Stomach (tissue), 9 donors: ENCODE data around the gene CDK9. TPM values are rescaled to one million over a fixed set of nuclear protein-coding genes. Genes with fewer than 3 reads are reported as not detected.
A peak's percentile ranks its signal among the peaks of the same experiment; 100 is the strongest.

Experiments
- DNase-seq, 2 donors: peaks; one replicate each; pipeline versions ENCODE4 v3.0.0 to v3.0.0-alpha.2; 2013 to 2019
- H3K27ac ChIP-seq, 5 donors: fragments of 200-600 bp in 4 of 5; sonication (generic) in 4 of 5; one replicate each; pipeline ENCODE4 v1.5.1; 2013 to 2019; ENCODE audit warnings: mild to moderate bottlenecking in 1 of 5, moderate library complexity in 1 of 5
- H3K27me3 ChIP-seq, 3 donors: fragments of 200-600 bp; sonication (generic); one replicate each; pipeline ENCODE4 v1.5.1; 2017 to 2019; ENCODE audit warnings: mixed run types in 1 of 3
- H3K36me3 ChIP-seq, 4 donors: fragments of 200-600 bp; sonication (generic); 1 replicate in 3 of 4; 2 replicates in 1 of 4; pipeline ENCODE4 v1.5.1; 2016 to 2019
- H3K4me1 ChIP-seq, 4 donors: fragments of 200-600 bp; sonication (generic); one replicate each; pipeline ENCODE4 v1.5.1; 2016 to 2019
- H3K4me3 ChIP-seq, 4 donors: fragments of 200-600 bp; sonication (generic) in 3 of 4; one replicate each; pipeline ENCODE4 v1.5.1; 2016 to 2019; ENCODE audit warnings: mild to moderate bottlenecking in 1 of 4
- H3K9me3 ChIP-seq, 4 donors: fragments of 200-600 bp; sonication (generic); one replicate each; pipeline ENCODE4 v1.5.1; 2016 to 2019
- EP300 ChIP-seq: sonication (generic); formaldehyde crosslinking; IDR thresholded peaks from one replicate; pipeline ENCODE4 v1.6.1; 2017; ENCODE audit warnings: antibody characterized with exemption
- POLR2A ChIP-seq, 4 donors: fragments of 450-650 bp; IDR thresholded peaks; one replicate each; pipeline ENCODE4 v1.6.1; 2016; ENCODE audit warnings: antibody characterized with exemption in 4 of 4, control low read depth in 2 of 4, mild to moderate bottlenecking in 1 of 4, moderate library complexity in 1 of 4
- POLR2AphosphoS5 ChIP-seq, 3 donors: sonication (generic); formaldehyde crosslinking; IDR thresholded peaks; one replicate each; pipeline ENCODE4 v1.6.1; 2016; ENCODE audit warnings: antibody characterized with exemption in 3 of 3
- WGBS, 5 donors: extraction: QIAGEN DNeasy Blood & Tissue Kit in 3 of 5; methylation state at CpG; one replicate each; pipeline versions ENCODE4 v1.1.5 to v1.1.7; 2013 to 2018; 5-methylcytosine and 5-hydroxymethylcytosine counted together
- intact Hi-C: fragments of 100-400 bp; cut with DNase I; formaldehyde crosslinking; loops from one replicate; pipeline ENCODE4 v1.15.1; 2023; ENCODE audit warnings: low total_unique reads
- polyA plus RNA-seq, 3 donors: library from polyadenylated mRNA; stranded (reverse); fragments of 200-250 nt; gene quantifications; one replicate each; pipeline ENCODE4 v1.2.3, GENCODE V29; 2013
- total RNA-seq, 5 donors: library from RNA; depleted of rRNA; stranded (reverse); fragments of >200 nt; gene quantifications; one replicate each; pipeline versions ENCODE4 v1.1.0 to v1.2.3, GENCODE V29; 2014 to 2016
- TF ChIP-seq, protein P1 (sequence below), 7 experiments: fragments of 450-650 bp in 4 of 7; fragments of 200-600 bp in 3 of 7; sonication (generic) in 3 of 7; IDR thresholded peaks; one replicate each; pipeline ENCODE4 v1.5.1; 2016 to 2019; ENCODE audit warnings: antibody characterized with exemption in 7 of 7, control low read depth in 2 of 7, mild to moderate bottlenecking in 1 of 7
- donor health status: healthy with polysubstance abuse.
- donor health status: Bipolar disorder and iron deficiency.
- donor health status: healthy.

CDK9 gene
- total and polyA plus RNA-seq, 8 donors: 25.3 to 114 (median 44.1) TPM

DNA sequence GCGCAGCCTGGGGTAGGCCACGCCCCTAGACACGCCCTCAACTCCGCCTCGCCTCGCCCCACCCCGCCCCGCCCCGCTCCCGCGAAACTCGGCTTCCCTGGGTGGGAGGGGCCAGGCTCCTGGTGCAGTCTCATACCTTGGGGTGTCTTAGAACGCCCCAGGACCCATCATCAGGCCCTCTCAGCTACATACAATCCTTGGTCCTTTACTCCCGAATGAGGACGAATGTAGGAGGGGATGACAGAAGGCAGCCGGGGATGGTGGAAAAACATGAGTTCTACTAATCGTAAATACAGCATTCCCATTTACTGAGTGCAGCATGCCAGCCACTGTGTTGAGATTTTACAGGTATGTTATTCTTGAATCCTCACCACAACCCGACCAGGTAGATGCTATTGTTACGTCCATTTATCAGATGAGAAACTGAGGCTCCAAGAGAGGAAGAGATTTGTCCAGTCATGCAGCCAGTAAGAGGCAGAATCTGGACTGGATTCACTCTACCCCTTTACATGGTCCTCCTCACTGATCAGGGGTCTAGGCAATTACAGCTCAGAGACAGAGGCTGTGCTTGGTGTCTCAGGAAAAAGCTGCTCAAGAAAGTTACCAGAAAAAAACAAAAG is 14.2 kb upstream of the CDK9 start:
- peak overlapping the region; percentile 50 to 58 (median 54) for H3K4me3 ChIP-seq
- WGBS, 5 donors: 3 to 11% (median 3%) methylated on average over 6 to 19 of the region's 19 CpGs
- H3K9me3 ChIP-seq: no peaks in the 10 kb centered on the region
- DNase-seq: no peak
- no peak for TF ChIP-seq POLR2A (IDR thresholded peaks at IDR 0.05)
- no peak for TF ChIP-seq EP300
- TF ChIP-seq POLR2AphosphoS5 (IDR thresholded peaks at IDR 0.05): no peak
- TF ChIP-seq, protein P1, sequence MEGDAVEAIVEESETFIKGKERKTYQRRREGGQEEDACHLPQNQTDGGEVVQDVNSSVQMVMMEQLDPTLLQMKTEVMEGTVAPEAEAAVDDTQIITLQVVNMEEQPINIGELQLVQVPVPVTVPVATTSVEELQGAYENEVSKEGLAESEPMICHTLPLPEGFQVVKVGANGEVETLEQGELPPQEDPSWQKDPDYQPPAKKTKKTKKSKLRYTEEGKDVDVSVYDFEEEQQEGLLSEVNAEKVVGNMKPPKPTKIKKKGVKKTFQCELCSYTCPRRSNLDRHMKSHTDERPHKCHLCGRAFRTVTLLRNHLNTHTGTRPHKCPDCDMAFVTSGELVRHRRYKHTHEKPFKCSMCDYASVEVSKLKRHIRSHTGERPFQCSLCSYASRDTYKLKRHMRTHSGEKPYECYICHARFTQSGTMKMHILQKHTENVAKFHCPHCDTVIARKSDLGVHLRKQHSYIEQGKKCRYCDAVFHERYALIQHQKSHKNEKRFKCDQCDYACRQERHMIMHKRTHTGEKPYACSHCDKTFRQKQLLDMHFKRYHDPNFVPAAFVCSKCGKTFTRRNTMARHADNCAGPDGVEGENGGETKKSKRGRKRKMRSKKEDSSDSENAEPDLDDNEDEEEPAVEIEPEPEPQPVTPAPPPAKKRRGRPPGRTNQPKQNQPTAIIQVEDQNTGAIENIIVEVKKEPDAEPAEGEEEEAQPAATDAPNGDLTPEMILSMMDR (IDR thresholded peaks at IDR 0.05): no peak
- H3K36me3 ChIP-seq: peaks cover 0 to 3% (median 0%) of the 10 kb centered on the region in 4 donors
- intact Hi-C loops: no loop called here
- peaks cover 13 to 44% (median 28%) of the 10 kb centered on the region in 4 donors for H3K4me1 ChIP-seq
- peak overlapping the region; percentile 50 to 82 (median 69) for H3K27ac ChIP-seq
- no peaks in the 10 kb centered on the region for H3K27me3 ChIP-seq

DNA sequence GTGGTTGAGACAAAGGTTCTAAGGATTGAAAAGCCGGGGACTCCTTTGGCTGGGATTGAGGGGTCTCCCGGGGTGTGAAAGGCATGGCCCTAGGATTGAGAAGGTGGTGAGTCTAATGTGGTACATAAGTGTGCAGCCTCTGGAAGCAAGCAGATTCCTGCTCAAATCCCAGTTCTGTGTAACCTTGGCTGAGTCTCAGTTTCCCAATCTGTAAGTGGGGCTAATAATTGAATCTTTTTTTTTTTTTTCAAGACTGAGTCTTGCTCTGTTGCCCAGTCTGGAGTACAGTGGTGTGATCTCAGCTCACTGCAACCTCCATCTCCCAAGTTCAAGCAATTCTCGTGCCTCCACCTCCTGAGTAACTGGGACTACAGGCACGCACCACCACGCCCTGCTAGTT is 13.2 kb upstream of the CDK9 start:
- H3K4me3 ChIP-seq: no peak overlapping the region

DNA sequence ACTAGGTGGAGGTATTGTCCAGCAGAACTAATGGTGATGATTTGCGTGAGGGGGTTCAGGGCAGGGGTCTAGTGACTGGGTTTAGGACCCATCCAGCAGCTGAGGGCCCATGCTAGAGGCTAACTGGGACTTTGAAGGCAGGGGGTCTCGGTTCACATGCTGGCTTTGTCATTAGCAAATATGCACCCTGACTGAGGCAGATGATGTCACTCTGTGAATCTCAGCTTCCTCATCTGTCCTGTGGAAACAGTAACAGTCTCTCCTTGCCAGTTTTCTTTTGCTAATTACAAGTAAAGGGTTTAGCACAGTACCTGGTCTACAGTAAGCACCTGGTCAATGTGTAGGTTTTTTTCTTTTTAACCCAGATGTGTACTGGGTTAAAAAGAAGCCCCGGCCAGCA is 12.6 kb upstream of the CDK9 start:
- H3K36me3 ChIP-seq: peaks cover 0 to 3% (median 0%) of the 10 kb centered on the region in 4 donors
- 80 to 94% (median 90%) methylated on average over 3 of the region's 3 CpGs for WGBS, 5 donors
- no peak for DNase-seq
- intact Hi-C loops: no loop called here
- H3K4me3 ChIP-seq: no peak overlapping the region
- H3K9me3 ChIP-seq: no peaks in the 10 kb centered on the region
- peaks cover 13 to 37% (median 20%) of the 10 kb centered on the region in 4 donors for H3K4me1 ChIP-seq
- no peaks in the 10 kb centered on the region for H3K27me3 ChIP-seq
- H3K27ac ChIP-seq: no peak overlapping the region
- TF ChIP-seq POLR2A (IDR thresholded peaks at IDR 0.05) (no peak), EP300 (no peak), POLR2AphosphoS5 (IDR thresholded peaks at IDR 0.05) (no peak)
- TF ChIP-seq, protein P1 (IDR thresholded peaks at IDR 0.05): no peak

More for the DNA sequence above, 13.2 kb upstream of the CDK9 start:
- 87 to 97% (median 94%) methylated on average over 5 of the region's 5 CpGs for WGBS, 5 donors
- H3K27ac ChIP-seq: no peak overlapping the region
- H3K4me1 ChIP-seq: peaks cover 13 to 42% (median 23%) of the 10 kb centered on the region in 4 donors
- no peaks in the 10 kb centered on the region for H3K9me3 ChIP-seq
- H3K27me3 ChIP-seq: no peaks in the 10 kb centered on the region
- no peak for DNase-seq
- intact Hi-C loops: no loop called here
- no peak for TF ChIP-seq POLR2A (IDR thresholded peaks at IDR 0.05)
- no peak for TF ChIP-seq EP300
- TF ChIP-seq POLR2AphosphoS5 (IDR thresholded peaks at IDR 0.05): no peak
- TF ChIP-seq, protein P1 (IDR thresholded peaks at IDR 0.05): no peak
- H3K36me3 ChIP-seq: peaks cover 0 to 3% (median 0%) of the 10 kb centered on the region in 4 donors

DNA sequence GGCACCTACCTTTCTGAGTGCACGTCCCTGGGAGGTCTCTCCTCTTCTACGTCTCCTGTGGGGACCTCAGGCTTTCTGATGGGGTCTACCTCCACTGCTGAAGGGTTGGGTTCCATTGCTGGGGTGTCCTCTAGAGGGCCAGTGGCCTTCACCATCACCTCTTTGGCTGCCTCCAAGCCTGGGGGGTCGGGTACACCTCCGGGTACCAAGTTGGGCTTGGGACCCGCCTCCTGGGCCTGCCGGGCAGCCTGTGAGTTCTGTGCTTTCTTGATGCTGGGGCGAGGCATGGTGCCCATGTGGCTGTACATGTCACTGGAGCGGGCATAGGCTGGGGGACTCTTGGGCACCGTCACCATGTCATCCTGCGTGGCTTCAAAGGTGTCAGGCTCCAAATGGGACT is 11.9 kb upstream of the CDK9 start:
- DNase-seq: no peak
- Histone ChIP-seq H3K27ac (no peak overlapping the region), H3K4me1 (peaks cover 13 to 42% (median 21%) of the 10 kb centered on the region in 4 donors), H3K4me3 (no peak overlapping the region), H3K36me3 (peaks cover 0 to 3% (median 0%) of the 10 kb centered on the region in 4 donors), H3K9me3 (no peaks in the 10 kb centered on the region), H3K27me3 (no peaks in the 10 kb centered on the region)
- intact Hi-C loops: no loop called here
- TF ChIP-seq POLR2AphosphoS5 (IDR thresholded peaks at IDR 0.05) (no peak), POLR2A (IDR thresholded peaks at IDR 0.05) (no peak), EP300 (no peak)
- TF ChIP-seq, protein P1 (IDR thresholded peaks at IDR 0.05): no peak
- 79 to 91% (median 89%) methylated on average over 10 of the region's 10 CpGs for WGBS, 5 donors
